Tibial nerve (tissue), 3 donors: ENCODE results near the gene SDK2.

ENCODE experiments used
- POLR2A ChIP-seq, 2 donors: fragments of 450-650 bp; IDR thresholded peaks; one replicate each; pipeline ENCODE4 v1.6.1; 2017; ENCODE audit warnings: antibody characterized with exemption in 2 of 2, mild to moderate bottlenecking in 2 of 2, moderate library complexity in 2 of 2
- TF ChIP-seq, protein P1 (sequence below), 5 experiments: fragments of 200-600 bp in 3 of 5; fragments of 450-650 bp in 2 of 5; sonication (generic) in 3 of 5; IDR thresholded peaks; one replicate each; pipeline ENCODE4 v1.5.1; 2016 to 2019; ENCODE audit warnings: antibody characterized with exemption in 5 of 5, mild to moderate bottlenecking in 3 of 5, moderate library complexity in 2 of 5

- no peak for TF ChIP-seq POLR2A (IDR thresholded peaks at IDR 0.05)
- TF ChIP-seq, protein P1, sequence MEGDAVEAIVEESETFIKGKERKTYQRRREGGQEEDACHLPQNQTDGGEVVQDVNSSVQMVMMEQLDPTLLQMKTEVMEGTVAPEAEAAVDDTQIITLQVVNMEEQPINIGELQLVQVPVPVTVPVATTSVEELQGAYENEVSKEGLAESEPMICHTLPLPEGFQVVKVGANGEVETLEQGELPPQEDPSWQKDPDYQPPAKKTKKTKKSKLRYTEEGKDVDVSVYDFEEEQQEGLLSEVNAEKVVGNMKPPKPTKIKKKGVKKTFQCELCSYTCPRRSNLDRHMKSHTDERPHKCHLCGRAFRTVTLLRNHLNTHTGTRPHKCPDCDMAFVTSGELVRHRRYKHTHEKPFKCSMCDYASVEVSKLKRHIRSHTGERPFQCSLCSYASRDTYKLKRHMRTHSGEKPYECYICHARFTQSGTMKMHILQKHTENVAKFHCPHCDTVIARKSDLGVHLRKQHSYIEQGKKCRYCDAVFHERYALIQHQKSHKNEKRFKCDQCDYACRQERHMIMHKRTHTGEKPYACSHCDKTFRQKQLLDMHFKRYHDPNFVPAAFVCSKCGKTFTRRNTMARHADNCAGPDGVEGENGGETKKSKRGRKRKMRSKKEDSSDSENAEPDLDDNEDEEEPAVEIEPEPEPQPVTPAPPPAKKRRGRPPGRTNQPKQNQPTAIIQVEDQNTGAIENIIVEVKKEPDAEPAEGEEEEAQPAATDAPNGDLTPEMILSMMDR (IDR thresholded peaks at IDR 0.05) = no peak
These were observed 9.6 kb downstream of the SDK2 start for GRCh38 chr17:73634629-73635028.
